Astrocyte (in vitro differentiated cells and primary cell): ENCODE data around the gene CNDP2. TPM values are rescaled to one million over a fixed set of nuclear protein-coding genes. Genes with fewer than 3 reads are reported as not detected.

Experiments used
- DNase-seq: peaks from one replicate; pipeline ENCODE4 v3.0.0-alpha.2; 2010; ENCODE audit warnings: low read depth
- FAIRE-seq: peaks from 2 replicates; lab custom pipeline; 2011; peaks lifted over from hg19 to GRCh38; lab: Jason Lieb, UNC
- H2AFZ ChIP-seq: 2 replicates; pipeline ENCODE4 v1.6.0; 2012; ENCODE audit warnings: low read depth, low read length, inconsistent platforms
- H3K27ac ChIP-seq: 2 replicates; pipeline ENCODE4 v1.5.1; 2011; ENCODE audit warnings: low read depth, low read length, inconsistent platforms
- H3K27me3 ChIP-seq: 2 replicates; pipeline ENCODE4 v1.6.0; 2011; ENCODE audit warnings: low read length, inconsistent platforms; ENCODE audit not compliant: insufficient read depth
- H3K36me3 ChIP-seq: 2 replicates; pipeline ENCODE4 v1.5.1; 2011; ENCODE audit warnings: low read length, inconsistent platforms; ENCODE audit not compliant: insufficient read depth
- H3K4me1 ChIP-seq: 2 replicates; pipeline ENCODE4 v1.5.1; 2011; ENCODE audit warnings: low read length, inconsistent platforms; ENCODE audit not compliant: insufficient read depth
- H3K4me2 ChIP-seq: 2 replicates; pipeline ENCODE4 v1.6.0; 2012; ENCODE audit warnings: low read length, inconsistent platforms
- H3K4me3 ChIP-seq: 2 replicates; pipeline ENCODE4 v1.5.1; 2011; ENCODE audit warnings: low read depth, mild to moderate bottlenecking, low read length, inconsistent platforms; ENCODE audit not compliant: insufficient read depth
- H3K79me2 ChIP-seq: 2 replicates; pipeline ENCODE4 v1.6.0; 2012; ENCODE audit warnings: mild to moderate bottlenecking, low read length, inconsistent platforms; ENCODE audit not compliant: insufficient read depth
- H3K9ac ChIP-seq: 2 replicates; pipeline ENCODE4 v1.6.0; 2012; ENCODE audit warnings: mild to moderate bottlenecking, low read length, inconsistent platforms
- H3K9me3 ChIP-seq: 2 replicates; pipeline ENCODE4 v1.5.1; 2012; ENCODE audit warnings: low read depth, mild to moderate bottlenecking, low read length, inconsistent platforms; ENCODE audit not compliant: insufficient read depth
- H4K20me1 ChIP-seq: 2 replicates; pipeline ENCODE4 v1.6.0; 2012; ENCODE audit warnings: low read length, inconsistent platforms; ENCODE audit not compliant: insufficient read depth
- H3K27ac Mint-ChIP-seq: one replicate; pipeline ENCODE4 v1.8.0; 2021; ENCODE audit warnings: mild to moderate bottlenecking, mixed read lengths; ENCODE audit not compliant: unreplicated experiment
- H3K27me3 Mint-ChIP-seq: one replicate; pipeline ENCODE4 v1.8.0; 2021; ENCODE audit warnings: low read depth, mixed read lengths; ENCODE audit not compliant: unreplicated experiment
- H3K36me3 Mint-ChIP-seq: one replicate; pipeline ENCODE4 v1.8.0; 2021; ENCODE audit warnings: low read depth, mixed read lengths; ENCODE audit not compliant: unreplicated experiment
- H3K4me1 Mint-ChIP-seq: one replicate; pipeline ENCODE4 v1.8.0; 2021; ENCODE audit warnings: low read depth, mixed read lengths; ENCODE audit not compliant: unreplicated experiment
- H3K4me3 Mint-ChIP-seq: one replicate; pipeline ENCODE4 v1.8.0; 2021; ENCODE audit warnings: mild to moderate bottlenecking, moderate library complexity, mixed read lengths; ENCODE audit not compliant: unreplicated experiment
- H3K9me3 Mint-ChIP-seq: one replicate; pipeline ENCODE4 v1.8.0; 2021; ENCODE audit warnings: mild to moderate bottlenecking, mixed read lengths; ENCODE audit not compliant: unreplicated experiment
- EZH2 ChIP-seq: IDR thresholded peaks from 2 replicates; pipeline ENCODE4 v1.6.1; 2012; ENCODE audit warnings: mild to moderate bottlenecking, low read length, inconsistent platforms; ENCODE audit not compliant: insufficient read depth
- total RNA-seq: library from RNA; stranded (reverse); gene quantifications from 2 replicates; pipeline ENCODE4 v1.2.1, GENCODE V29; 2021
- TF ChIP-seq, protein P1 (sequence below): IDR thresholded peaks from 2 replicates; pipeline ENCODE4 v1.5.1; 2011; ENCODE audit warnings: low read depth, mild to moderate bottlenecking, inconsistent platforms, low read length, moderate library complexity; ENCODE audit not compliant: insufficient read depth

The CNDP2 gene
- total RNA-seq, 1 donor from 2014 or later = 149 TPM

DNA sequence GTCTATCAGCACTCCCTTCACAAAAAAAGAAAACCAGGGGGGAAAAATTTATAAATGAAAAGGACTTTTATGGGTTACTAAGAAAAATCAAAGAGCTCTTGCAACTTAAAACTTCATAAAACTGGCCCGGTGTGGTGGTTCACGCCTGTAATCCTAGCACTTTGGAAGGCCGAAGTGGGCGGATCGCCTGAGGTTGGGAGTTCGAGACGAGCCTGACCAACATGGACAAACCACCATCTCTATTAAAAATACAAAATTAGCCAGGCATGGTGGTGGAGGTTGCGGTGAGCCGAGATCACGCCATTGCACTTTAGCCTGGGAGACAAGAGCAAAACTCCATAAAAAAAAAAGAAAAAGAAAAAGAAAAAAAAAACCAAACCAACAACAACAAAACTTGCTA is 40.8 kb upstream of the CNDP2 start:
- no peaks in the 10 kb centered on the region for H3K36me3 ChIP-seq
- H3K4me3 ChIP-seq = no peak overlapping the region
- Mint-ChIP-seq H3K4me3 (no peak overlapping the region), H3K36me3 (no peaks in the 10 kb centered on the region), H3K27ac (no peak overlapping the region), H3K9me3 (no peaks in the 10 kb centered on the region), H3K27me3 (peaks cover 62% of the 10 kb centered on the region), H3K4me1 (peaks cover 5% of the 10 kb centered on the region)
- TF ChIP-seq, protein P1, sequence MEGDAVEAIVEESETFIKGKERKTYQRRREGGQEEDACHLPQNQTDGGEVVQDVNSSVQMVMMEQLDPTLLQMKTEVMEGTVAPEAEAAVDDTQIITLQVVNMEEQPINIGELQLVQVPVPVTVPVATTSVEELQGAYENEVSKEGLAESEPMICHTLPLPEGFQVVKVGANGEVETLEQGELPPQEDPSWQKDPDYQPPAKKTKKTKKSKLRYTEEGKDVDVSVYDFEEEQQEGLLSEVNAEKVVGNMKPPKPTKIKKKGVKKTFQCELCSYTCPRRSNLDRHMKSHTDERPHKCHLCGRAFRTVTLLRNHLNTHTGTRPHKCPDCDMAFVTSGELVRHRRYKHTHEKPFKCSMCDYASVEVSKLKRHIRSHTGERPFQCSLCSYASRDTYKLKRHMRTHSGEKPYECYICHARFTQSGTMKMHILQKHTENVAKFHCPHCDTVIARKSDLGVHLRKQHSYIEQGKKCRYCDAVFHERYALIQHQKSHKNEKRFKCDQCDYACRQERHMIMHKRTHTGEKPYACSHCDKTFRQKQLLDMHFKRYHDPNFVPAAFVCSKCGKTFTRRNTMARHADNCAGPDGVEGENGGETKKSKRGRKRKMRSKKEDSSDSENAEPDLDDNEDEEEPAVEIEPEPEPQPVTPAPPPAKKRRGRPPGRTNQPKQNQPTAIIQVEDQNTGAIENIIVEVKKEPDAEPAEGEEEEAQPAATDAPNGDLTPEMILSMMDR = no peak
- TF ChIP-seq EZH2 = no peak
- no peak overlapping the region for H3K27ac ChIP-seq
- H4K20me1 ChIP-seq = no peaks in the 10 kb centered on the region
- H3K79me2 ChIP-seq = no peaks in the 10 kb centered on the region
- no peak overlapping the region for H3K4me2 ChIP-seq
- DNase-seq = no peak
- H3K4me1 ChIP-seq = no peaks in the 10 kb centered on the region
- FAIRE-seq = no peak
- H3K27me3 ChIP-seq = peaks cover 51% of the 10 kb centered on the region
- H2AFZ ChIP-seq = no peak overlapping the region
- H3K9me3 ChIP-seq = no peaks in the 10 kb centered on the region
- H3K9ac ChIP-seq = no peak overlapping the region

DNA sequence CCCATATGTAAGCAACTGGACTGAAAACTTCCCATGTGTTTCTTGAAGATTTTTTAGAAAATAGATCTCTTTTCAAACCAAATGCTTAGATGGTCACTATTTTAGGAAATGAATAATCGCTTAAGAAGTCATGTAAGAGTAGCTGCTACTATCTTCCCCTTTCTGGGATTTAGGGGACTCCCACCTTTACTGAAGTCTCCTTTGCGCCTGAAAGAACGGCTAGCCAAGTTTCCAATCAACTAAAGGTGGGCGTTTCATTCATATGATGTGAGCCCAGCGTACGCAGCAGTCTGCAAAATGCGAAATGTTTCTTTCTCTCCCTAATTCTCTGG is 40.2 kb upstream of the CNDP2 start:
- no peaks in the 10 kb centered on the region for H4K20me1 ChIP-seq
- Mint-ChIP-seq H3K36me3 (no peaks in the 10 kb centered on the region), H3K4me3 (no peak overlapping the region), H3K27ac (no peak overlapping the region), H3K4me1 (peaks cover 5% of the 10 kb centered on the region), H3K9me3 (no peaks in the 10 kb centered on the region), H3K27me3 (peaks cover 64% of the 10 kb centered on the region)
- DNase-seq = no peak
- no peak overlapping the region for H3K4me3 ChIP-seq
- no peaks in the 10 kb centered on the region for H3K9me3 ChIP-seq
- TF ChIP-seq, protein P1 = no peak
- no peak for TF ChIP-seq EZH2
- no peak for FAIRE-seq
- no peak overlapping the region for H2AFZ ChIP-seq
- no peaks in the 10 kb centered on the region for H3K4me1 ChIP-seq
- peaks cover 51% of the 10 kb centered on the region for H3K27me3 ChIP-seq
- H3K27ac ChIP-seq = no peak overlapping the region
- no peak overlapping the region for H3K9ac ChIP-seq
- peak overlapping the region; percentile 44 for H3K4me2 ChIP-seq
- H3K36me3 ChIP-seq = no peaks in the 10 kb centered on the region
- H3K79me2 ChIP-seq = no peaks in the 10 kb centered on the region

DNA sequence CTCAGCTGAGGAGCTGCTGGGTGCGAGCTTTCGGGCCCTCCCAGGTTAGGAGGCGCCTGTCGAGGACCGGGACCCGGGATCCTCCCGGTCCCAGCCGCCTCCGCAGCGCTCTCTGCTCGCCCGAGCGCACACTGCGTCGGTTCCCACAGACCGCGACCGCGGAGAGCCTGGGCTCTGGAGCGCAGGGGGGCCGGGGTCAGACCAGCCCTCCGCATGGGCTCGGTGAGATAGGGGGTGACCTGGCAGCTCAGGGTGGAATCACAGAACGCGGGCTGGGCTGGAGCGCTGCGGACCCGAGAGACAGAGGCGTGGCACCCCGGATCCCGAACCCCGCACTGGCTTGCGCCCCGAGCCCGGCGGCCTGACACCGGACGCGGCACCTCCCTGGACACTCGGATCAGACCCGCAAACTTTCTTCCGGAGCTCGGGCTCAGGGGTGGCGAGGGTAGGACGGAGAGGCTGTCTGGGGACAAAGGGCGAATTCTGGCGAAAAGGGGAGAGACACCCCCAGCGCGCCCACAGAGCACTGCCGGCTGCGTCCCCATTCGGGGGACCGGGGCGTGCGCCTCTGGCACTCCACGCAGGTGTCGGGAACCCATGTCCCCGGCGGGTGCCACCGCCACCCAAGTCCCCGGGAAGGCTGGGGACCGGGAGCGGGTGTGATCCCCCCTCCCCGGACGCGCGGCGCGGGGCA is 39.7 kb upstream of the CNDP2 start:
- Mint-ChIP-seq H3K36me3 (no peaks in the 10 kb centered on the region), H3K4me3 (peak overlapping the region; percentile 27), H3K9me3 (no peaks in the 10 kb centered on the region), H3K27me3 (peaks cover 62% of the 10 kb centered on the region), H3K4me1 (peaks cover 5% of the 10 kb centered on the region), H3K27ac (no peak overlapping the region)
- H3K79me2 ChIP-seq = no peaks in the 10 kb centered on the region
- TF ChIP-seq EZH2 = peak; percentile 62
- TF ChIP-seq, protein P1 = no peak
- no peak overlapping the region for H3K4me3 ChIP-seq
- peak overlapping the region; percentile 44 for H3K4me2 ChIP-seq
- FAIRE-seq (no peak), DNase-seq (no peak)
- no peaks in the 10 kb centered on the region for H3K36me3 ChIP-seq
- H3K4me1 ChIP-seq = no peaks in the 10 kb centered on the region
- no peaks in the 10 kb centered on the region for H4K20me1 ChIP-seq
- no peak overlapping the region for H3K27ac ChIP-seq
- H3K9ac ChIP-seq = no peak overlapping the region
- H2AFZ ChIP-seq = no peak overlapping the region
- peaks cover 51% of the 10 kb centered on the region for H3K27me3 ChIP-seq
- no peaks in the 10 kb centered on the region for H3K9me3 ChIP-seq
